Fibroblast of gingiva (primary cell): ENCODE results near the gene MICOS13.
A peak's percentile ranks its signal among the peaks of the same experiment; 100 is the strongest.
"Not testable (repeated sequence)": the region's sequence is repeated elsewhere in the genome, so short reads cannot be mapped to it uniquely, and the experiment has no call there.

Source experiments
- DNase-seq: peaks from one replicate; pipeline ENCODE4 v3.0.0-alpha.2; 2011; ENCODE audit warnings: low read depth

The MICOS13 gene, protein sequence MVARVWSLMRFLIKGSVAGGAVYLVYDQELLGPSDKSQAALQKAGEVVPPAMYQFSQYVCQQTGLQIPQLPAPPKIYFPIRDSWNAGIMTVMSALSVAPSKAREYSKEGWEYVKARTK

DNA sequence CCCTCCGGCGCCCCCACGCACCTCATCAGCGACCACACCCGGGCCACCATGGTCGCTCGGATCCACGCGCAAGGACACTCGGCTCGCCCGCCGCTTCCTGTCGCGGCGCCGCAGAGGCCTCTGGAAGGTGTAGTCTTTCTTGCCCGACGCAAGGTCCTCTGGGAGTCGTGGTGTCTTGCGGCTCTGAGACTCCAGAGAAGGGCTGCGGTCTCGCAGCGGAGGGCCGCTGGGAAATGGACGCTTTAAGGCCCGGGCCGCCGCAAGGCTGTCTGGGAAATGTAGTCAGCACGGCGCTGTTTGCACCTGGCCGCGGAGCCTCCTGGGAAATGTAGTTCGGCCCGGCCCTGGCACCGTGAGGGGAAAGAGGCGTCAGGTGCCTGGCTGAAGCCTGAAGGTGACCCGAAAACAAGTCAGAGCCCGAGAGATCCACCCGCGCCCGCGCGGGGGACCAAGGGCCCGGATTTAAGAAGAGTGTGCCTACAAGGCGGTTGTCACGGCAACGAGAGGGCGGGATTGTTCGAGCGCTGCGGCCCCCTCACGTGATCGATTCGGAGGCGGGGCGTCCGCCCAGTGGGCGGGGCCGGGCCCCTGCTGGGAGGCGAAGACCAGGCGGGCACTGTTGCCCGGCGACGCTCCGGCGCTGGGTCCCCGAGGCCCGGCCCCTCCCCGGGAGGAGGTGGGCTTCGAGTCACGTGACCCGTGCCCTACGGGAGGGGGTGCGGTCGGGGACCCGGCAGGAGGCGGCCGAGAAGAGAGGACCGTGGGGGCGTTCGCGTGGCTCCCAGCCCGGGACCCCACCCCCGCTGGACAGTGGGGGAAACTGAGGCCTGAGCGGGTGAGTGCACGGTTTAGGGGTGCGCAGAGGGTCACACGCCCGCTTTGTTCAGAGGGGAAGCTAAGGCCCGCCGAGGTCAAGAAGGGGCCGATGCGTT lies at the start of gene MICOS13, which contains the start of gene HSD11B1L:
TSS of gene MICOS13 (minus strand) at position 80 of the 932 bp plus-strand sequence. CDS start at position 50, 30 bp downstream.
TSS of gene HSD11B1L (plus strand) at position 591 of the 932 bp plus-strand sequence. CDS start 3,806 bp downstream, outside the sequence.
- DNase-seq: peak; percentile 99

DNA sequence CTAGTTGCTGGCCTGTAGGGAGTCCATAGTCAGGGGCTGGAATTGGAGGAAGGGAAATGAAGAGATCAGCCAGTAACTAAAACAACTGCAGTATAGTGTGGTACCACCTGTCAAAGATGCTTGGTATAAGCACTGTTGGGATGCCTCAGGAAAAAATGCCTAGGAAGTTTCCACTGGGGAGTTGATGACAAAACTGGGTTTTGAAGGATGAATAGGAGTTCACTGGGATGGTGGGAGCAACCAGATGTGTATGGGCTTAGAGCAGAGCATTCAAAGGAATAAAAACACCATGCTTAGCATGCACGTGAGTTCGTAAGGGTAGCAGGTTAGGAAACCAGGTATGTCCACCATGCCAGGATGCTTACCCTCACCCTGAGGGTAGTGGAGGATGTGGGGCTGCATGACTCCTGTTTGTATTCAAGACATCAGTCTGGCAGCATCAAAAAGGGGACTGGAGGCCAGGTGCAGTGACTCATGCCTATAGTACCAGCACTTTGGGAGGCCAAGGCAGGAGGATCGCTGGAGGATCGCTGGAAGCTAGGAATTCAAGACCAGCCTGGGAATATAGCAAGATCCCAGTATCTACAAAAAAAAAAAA lies 47.2 kb upstream of the MICOS13 start:
- no peak for DNase-seq

DNA sequence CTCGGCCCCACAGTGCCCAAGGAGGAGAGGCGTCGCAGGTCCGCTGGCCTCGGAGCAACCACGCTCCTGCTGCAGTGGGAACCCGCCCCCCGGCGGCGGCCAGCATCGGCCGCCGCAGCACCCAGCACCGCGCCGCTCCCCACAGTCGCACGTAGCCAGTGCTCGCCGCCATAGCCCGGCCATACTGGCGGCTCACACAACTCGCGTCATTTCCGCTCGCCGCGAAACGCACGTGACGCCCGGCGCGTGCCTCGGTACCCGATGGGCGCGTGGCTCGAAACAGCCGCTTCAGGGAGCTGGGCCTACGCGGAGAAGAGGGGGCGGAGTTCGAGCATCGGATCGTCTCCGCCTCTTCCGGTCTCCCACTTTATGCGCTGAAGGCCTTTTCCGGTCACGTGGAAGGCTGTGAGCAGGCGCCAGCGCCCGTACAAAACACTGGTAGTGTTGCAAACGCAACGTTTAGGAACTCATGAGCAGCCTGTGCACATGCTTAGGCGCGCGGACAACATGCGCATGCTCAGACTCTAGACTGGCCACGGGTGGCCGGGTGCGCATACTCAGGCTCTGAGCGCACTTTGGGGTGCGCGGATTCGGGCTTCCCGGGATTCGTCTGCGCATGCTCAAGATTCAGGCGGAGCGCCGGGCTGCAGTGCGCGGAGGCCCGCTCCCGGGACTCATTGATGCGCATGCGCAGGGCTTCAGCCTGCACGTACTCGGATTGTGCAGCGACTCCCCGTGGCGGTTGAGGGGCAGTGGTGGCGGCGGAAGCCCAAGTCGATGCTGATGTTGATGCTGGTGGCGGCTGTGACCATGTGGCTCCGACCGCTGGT lies 39.9 kb upstream of the MICOS13 start, which contains the start of the genes CATSPERD and LONP1:
TSS of gene CATSPERD (plus strand) at position 677 of the 830 bp plus-strand sequence. CDS start at position 778, 101 bp downstream.
TSS of gene LONP1 (minus strand) at position 186 of the 830 bp plus-strand sequence. CDS start at position 172, 14 bp downstream.
- peak; percentile 99 for DNase-seq

DNA sequence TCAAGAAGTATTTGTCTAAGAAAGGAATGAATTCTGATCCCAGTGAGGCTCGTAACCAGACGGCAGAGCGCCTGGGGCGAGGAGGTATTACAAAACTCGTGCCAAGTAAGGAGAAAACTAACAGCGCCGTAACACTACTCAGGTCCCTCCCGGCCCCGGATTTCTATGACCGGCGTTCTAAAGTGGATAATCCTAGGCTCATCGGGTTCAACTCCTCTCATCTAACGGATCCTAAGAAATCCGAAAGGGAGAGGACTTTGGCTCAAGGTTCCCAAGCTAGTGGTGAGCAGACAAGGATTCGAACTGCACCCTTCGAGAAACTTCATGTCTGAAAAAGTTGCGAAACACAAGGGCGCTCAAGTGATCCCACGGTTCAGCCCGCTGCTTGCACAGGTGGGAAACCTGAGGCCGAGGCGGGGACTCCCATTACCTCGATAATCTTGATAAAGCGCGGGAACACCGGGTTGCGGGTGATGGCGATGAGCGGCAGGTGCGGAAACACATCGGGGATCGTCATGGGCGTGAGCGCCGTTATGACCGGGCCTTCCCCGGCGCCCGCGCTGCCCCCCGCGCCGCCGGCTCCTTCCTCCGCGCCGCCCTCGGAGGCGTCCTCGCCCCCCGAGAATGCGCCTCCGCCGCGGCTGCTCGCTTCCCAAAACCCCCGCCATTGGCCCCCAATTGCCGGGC lies 39.1 kb upstream of the MICOS13 start:
- DNase-seq: no peak

DNA sequence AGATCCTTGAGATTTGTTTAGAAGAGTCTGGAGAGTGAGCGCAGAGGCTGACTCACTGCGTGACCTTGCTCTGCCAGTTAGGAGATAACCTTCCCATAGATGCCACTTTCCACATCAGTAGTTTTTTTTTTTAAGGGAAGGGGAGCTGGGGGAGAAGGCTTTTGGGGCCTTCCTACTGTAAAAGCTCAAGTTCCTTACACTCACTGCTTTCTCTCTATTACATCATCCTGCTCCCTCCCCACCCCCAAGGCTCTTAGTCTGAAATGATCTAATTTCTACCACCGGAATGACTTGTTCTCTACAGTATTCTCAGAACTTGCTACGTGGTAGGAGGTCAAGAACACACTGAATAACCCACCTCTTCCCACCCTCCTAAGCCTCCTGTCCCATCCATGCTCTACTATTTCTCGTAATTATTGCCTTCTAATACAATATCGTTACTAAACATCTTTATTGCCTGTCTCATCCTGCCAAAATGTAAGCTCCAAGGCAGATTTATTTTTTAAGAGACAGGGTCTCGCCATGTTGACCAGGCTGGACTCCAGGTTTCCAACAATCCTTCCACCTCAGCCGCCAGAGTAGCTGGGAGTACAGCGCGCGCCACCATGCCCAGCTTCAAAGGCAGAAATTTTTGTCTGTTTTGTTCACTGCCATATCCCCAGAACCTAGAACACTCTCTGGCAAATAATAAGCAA lies 38.4 kb upstream of the MICOS13 start:
- DNase-seq: peak; percentile 68

DNA sequence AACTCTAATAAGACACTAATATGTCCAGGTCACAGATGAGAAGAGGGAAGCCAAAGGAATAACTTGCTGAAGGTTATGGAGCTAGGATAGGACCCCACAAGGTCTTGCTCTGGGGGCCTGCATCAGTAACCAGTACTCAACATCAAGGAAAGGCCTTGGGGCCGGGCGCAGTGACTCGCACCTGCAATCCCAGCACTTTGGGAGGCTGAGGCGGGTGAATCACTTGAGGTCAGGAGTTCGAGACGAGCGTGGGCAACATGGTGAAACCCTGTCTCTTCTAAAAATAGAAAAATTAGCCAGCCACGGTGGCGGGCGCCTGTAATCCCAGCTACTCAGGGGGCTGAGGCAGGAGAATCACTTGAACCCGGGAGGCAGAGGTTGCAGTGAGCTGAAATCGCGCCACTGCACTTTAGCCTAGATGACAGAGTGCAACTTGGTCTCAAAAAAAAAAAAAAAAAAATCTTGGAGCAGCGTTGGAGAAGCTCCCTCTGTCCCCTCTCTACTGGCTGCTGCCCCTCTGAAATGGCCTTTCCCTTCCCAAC lies 37.8 kb upstream of the MICOS13 start:
- no peak for DNase-seq

DNA sequence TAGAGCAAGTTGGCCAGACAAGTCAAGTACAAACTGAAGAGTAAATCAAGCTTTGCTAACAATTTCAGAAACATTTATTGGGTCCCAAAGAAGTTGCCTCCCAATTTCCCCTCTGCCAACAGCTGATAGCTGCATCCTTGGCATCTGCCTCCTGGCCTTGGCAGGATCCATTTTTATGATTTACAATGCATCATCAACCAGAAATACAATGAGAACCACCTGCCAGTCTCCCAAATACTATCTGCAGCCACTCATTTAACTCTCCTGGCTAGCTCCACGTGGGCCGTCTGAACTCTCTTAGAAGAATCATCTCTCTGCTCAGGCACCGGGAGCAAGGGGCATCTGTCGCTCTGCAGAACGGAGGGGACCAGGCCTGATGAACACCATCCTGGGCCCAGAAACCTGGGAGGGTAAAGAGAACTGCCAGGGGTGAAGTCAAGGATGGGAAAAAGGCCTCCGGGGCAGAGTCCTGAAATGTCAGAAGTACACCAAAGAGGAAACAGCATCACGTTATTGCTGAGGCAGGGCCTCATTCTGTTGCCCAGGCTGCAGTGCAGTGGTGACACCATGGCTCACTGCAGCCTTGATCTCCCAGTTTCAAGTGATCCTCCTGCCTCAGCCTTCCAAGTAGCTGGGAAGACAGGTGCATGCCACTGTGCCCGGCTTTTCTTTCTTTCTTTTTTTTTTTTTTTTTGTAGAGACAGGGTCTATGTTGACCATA lies 37.1 kb upstream of the MICOS13 start:
- DNase-seq: no peak

DNA sequence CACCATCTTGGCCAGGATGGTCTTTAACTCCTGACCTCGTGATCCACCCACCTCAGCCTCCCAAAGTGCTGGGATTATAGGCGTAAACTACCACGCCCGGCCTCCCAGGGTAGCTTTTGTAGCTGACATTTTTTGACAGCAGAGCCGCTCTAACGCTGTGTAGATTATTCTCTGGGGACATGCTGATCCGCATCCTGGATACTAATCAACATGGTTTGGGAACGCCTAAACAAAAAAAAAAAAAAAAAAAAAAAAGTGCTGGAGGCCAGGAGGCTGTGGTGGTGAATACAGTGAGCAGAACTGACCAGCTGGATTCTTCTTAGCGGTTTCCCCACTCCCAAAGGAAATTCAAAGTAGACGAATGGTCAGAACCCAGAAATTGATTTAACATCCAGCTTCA lies 34.5 kb upstream of the MICOS13 start:
- no peak for DNase-seq

DNA sequence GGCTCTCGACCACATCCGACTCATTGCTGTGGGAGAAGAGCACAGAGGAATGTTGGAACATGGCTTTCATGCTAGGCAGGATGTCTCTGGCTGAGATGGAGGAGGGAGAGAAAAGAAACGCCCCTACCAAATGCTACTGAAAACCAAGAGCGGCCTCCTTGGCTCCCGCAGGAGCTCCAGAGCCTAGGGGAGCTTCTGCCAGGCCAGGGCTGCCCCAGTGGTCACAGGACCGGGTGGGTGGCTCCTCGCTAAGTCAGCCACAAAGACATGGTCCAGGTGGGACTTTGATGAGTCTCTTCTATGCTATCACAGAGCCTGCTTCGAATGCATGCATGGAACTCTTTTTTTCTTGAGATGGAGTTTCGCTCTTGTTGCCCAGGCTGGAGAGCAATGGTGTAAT lies 32.9 kb upstream of the MICOS13 start:
- DNase-seq: no peak

DNA sequence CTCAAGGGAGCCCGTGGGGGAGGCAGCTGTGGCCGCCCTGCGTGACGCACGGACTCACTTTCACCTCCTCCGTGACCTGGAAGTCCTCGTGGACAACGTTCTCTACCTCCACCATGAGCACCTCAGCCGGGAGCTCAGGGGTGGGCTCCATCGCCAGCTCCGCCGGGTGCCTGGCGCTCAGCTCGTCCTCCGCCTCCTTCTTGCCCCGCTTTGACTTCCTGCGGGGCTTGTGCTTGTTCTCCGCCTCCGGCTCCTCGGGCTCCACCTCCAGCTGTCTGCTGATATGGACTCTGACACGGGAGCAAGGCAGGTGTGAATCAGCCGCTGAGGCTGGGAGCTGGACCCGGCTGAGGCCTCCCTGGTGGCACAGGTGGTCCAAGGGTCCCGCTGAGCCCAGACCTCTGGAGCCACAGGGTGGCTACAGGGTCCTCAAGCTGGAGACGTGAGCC lies 31.4 kb upstream of the MICOS13 start:
- DNase-seq: no peak

DNA sequence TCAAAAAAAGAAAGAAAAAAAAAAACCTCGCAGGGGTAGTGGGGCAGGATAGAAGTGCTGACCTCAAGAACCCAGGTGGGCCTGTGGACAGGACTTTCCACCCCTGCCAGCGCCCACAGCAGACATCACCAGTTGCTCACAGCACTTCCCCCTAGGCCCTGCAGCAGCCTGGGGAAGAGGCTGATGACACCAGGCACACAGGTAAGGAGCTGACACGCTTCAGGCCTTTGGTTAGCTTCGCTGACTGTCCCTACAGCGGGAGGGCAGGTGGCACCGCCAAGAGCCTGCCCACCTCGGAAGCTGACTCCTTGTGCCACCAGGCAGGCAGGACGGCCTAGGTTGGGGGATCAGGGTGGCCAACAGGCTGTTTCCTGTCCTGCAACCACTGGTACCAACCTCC lies 30.7 kb upstream of the MICOS13 start:
- DNase-seq: no peak

DNA sequence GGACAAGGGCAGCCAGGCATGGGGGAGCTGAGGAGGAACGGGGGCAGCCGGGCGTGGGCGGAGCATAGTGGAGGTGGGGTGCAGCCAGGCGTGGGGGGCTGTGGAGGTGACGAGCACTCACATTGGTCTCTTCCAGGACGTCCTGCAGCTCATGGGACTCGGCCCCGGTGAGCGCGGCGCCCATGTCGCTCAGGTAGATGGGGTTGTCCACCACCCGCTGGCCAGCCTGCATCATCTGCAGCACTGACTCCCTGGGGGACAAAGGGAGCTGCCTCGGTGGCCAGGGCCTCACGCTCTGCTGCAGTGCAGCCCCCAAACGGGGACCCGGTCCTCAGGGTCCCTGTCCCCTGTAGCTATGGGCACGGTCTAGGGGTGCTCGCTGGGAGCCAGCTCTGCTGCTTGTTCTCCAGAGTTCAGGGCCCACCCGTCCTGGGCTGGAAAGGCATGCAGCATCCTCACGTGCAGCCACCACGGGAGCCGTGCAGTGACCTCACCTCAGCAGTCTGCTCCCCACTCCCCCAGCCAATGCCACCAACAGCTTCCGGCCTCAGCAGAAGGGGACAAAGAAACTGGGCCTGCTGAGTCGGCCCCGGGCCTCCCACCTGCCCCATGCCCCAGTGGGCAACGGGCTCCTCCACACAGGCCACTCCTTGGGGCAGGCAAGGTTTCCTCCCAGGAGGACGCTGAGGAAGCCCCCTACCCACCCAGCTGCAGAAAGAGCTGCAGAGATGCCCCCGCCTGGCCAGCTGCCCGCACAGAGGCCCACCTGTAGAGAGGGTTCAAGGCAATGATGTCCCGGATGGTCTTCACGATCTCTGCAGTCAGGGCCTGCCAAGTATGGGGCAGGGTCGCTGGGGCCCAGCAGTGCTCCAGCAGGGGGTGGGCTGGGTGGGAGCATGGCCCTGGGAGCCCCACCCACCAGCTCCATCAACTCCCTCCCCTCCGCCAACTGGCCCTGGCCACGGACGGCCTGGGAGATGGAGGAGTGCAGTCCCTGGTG lies 27.6 kb upstream of the MICOS13 start:
- DNase-seq: no peak

DNA sequence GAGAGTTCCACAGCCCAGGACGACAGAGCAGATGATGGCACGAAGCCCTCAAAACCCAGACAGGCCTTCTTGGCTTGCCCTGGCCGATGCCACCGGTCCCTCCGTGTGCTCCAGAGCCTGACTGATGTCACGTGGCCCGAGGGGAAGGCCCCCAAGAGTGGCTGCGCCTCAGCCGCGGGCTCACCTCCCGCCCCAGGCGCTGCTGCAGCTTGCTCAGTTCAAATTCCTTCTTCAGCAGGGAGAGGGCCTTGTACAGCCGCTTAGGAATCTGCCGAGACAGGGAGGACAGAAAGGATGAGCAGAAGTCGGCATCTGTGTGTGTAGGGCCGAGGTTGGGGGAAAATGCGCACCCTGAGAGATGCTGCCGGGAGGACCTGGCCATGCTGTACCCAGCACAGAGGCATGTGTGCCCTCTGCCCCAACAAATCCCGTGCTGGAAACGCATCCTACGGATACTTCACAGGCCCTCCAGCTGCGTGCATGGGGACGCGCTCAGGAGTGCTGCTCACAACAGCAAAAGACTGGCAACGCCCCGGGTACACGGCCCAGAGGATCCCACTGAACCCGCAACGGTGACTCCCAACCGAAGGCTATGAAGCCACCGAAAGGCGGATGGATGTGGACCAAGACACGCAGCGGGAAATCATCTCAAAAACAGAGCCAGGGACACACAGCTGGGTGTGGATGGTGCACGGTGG lies 26.7 kb upstream of the MICOS13 start:
- no peak for DNase-seq

DNA sequence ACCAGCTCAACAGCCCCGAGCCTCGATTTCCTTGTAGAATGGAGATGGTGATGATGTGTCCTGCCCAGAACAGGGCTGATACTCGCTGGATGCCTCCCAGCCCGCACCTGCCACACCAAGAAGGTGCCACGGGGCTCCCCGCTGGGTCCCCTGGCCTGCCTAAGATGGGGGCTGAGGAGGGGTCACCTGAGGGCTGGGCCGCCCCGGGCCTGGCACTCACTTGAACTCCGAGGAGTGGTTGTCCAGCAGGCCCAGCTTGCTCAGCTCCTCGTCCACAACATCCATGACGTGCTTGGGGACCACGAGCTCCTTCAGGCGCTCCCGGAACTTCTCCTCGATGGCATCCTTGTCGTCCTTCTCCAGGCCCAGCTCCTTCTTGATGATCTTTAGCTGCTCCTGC lies 25.2 kb upstream of the MICOS13 start:
- DNase-seq: no peak

DNA sequence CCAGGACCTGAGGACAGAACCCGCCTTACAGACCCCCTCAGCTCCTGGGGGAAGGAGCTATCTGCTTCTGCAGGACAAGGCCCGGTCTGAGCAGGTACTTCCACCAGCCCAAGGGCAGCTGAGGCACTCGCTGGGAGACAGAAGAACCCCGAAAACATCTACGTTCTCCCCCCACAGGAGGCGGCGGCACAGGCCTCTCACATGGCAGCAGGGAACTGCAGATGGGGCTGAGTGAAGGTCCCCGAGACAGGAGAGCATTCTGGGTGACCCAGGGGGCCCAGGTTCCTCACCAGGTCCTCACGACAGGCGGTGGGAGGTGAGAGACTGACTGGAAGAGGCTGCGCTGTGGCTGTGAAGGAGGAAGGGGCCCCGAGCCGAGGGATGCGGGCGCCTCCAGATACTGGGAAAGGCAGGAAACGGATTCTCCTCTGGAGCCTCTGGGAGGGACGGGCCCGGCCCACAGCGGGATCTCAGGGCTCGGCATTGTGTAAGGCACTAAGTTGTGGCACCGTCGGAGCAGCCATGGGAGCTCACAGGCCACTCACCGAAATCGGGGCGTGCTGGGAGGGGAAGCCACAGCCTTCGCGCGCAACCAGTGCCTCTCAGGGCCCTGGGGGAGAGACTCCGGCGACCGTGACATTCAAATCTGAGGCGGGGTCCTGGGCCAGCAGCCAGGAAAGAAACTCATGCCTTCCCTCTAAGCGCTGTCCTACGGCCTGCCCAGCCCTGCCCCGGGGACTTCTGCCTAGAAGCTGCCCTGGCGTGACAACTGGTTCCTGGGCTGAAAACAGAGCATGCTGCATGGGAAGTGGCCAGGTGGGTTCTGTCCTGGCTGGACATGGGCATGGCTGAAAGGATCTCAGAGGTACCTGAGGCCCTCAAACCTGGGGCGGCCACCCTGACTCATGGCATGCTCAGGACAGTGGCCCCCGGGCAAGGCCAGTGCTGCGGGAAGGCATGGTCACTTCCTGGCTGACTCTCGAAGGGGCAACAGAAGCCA lies 23.8 kb upstream of the MICOS13 start:
- no peak for DNase-seq

DNA sequence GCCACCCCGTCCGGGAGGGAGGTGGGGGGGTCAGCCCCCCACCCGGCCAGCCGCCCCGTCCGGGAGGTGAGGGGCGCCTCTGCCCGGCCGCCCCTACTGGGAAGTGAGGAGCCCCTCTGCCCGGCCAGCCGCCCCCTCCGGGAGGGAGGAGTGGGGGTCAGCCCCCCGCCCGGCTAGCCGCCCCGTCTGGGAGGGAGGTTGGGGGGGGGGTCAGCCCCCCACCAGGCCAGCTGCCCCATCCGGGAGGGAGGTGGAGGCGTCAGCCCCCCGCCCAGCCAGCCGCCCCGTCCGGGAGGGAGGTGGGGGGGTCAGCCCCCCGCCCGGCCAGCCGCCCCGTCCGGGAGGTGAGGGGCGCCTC lies 21.7 kb upstream of the MICOS13 start:
- DNase-seq: not testable (repeated sequence)
